Kidney capillary endothelial cell (primary cell): ENCODE measurements around the gene CCER1.
"Not testable (repeated sequence)": the region's sequence is repeated elsewhere in the genome, so short reads cannot be mapped to it uniquely, and the experiment has no call there.

Experiments
- DNase-seq: peaks from one replicate; pipeline ENCODE4 v3.0.0-alpha.2; 2018; ENCODE audit warnings: low spot score

CCER1 gene, protein sequence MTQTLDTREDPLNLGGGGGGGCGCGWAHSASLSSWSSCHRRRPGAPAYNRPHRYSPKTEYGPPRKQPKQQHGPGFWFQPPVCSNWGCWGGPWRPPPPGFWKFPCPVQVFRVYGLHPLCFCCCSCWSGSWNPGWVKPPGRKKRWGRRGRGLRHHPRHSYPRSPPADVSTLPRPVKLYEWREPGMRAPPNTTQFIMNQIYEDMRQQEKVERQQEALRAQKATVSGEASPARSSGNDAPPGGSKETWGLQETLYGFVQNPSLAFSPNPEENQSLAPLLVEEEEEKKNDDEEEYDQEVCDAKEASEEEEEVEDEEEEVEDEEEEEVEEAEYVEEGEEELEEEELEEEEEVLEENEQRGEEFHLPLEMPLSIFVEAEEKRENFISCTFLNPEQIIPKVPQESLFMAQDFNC

DNA sequence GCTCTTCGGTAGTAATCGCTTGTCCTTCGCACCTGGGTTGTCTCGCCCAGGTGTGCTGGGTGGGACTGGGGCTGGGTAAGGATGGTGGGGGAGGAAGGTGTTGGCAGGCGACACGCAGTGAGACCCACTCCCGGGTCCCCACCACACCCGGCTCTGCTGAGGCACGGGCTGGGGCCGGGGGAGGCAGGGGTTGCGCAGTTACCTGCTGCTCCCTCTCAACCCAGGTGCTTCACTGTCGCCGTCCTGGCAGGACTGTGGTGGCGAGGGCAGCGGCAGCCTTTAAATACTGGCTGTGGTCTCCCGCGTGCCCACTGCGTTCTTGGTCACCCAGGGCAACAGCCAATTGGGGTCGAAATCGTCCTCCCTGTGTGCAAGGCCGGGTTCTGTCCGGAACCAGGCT is at the start of gene CCER1:
CCER1 (minus strand) TSS at position 256 of the 400 bp plus-strand sequence. CDS start 434 bp downstream, outside the sequence.
- DNase-seq, result no peak

DNA sequence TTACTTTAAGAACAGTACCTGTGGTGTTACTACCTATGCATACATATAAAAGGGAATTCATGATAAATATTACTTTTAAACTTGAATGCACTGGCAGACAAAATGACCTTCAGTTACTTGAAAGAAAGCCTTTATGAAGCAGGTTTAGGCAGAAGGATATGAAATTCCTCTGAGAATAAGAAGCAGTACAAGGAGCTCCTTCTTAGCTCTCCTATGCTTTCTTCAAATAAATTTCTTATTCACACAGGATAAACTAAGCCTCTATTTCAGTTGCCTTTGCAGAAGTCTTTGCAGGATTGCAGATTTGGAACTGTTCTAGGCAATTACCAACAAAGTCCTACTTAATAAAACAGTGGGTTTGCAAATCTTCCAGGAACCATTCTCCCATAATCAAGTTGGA is 48.8 kb upstream of the CCER1 start:
- DNase-seq, result no peak

DNA sequence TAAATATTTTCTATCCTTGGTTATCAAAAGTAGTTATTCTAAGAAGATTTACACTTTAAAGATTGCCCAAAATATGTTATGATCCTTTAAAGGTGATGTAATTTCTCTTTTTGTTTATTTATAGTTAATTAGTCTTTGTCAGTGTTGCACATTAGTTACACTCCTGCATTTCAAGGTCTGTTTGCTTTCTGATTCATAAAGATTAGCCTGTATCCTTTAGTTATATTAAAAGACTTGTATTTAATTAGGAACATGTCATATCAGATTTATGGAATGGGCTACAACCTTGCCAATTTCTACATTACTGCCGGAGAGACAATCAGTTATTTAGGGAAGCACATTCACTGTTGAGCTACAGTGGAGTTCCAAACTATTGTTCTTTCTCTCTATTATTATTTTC is 46.3 kb upstream of the CCER1 start:
- no peak for DNase-seq

DNA sequence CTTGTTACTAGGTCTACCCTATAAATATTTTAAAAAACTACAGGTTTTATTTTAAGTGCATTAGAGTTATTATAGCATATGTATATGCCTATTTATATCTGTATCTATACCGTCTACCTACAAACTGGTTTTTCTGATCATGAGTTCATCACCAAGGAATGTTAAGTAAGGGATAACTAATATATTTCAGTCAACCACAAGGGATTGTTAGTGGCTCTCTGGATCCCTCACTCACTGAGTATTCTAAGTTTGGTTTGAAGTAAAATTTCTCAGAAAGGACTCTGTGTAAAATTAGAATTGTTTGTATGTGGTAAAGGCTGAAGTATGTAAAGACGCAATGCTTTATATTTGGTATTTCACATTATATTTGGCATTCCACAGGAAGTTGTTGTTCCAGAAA is 45.0 kb upstream of the CCER1 start:
- DNase-seq, result no peak

DNA sequence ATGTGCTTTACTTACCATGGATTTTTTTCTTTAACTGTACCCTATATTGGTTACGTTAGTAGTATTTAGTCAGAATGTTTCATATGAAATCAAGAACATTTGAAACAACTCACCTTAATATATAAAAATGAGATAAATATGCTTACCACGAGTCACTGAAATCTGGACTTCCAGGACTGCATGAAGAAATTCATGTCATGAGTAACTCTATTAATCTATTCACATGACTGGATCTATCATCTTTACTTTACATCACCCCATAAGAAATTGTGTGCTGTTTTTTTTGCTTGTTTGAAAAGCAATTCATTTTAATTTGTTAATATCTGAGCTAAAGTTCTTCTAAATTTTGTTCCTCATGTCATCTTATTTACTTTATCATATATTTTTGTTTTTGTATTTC is 44.6 kb upstream of the CCER1 start:
- DNase-seq, result no peak

DNA sequence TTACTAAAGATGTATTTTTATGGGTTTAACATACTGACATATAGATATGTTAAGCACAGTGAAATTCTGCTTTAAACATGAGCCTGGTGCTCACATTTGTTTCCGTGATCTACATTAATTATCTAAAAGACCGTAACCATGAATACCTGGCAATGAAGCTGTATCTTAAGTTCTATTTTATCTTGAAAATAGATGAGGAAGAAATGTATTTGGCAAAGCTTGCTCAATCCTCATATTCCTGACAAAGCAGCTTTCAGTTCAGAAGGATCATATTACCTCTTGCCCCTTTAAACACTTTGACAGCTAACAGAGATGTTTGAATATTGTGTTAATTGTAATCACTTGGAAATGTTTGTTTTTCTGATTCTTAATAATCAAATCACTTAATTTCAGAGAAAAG is 40.0 kb upstream of the CCER1 start:
- no peak for DNase-seq

DNA sequence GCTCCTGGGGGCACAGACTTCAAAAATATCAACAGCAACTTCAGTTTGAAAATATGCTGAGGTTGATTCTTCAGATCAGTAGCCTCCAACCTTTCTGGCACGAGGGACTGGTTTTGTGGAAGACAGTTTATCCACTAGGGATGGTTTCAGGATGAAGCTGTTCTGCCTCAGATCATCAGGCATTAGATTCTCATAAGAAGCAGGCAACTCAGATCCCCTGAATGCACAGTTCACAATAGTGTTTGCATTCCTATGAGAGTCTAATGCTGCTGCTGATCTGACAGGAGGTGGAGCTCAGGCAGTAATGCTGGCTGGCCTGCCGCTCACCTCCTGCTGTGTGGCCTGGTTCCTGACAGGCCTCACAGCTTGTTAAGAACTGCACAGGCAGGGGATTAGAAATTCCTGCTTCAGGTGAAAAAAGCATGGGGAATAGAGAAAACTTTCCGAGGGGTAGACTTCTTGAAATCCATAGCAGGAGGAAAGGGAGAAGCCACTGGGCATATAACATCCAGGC is 37.0 kb upstream of the CCER1 start:
- DNase-seq, result no peak

DNA sequence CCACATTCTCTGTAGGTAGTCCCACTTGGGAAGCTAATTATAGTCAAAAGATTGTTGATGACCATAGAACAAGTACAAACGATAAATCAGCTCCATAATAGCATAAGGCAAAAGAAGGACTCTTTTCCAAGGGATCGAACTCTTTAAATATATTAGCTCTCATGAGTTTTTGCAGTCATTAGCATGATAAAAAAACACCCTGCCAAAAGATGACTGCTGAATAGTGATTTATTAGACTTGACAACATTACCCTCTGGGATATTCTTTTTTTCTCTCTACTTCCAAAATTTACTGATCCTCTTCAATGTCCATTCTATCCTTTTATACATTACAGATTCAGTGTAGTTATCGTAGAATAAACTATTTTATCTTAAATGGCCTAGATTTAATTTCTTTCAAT is 35.6 kb upstream of the CCER1 start:
- DNase-seq, result no peak

DNA sequence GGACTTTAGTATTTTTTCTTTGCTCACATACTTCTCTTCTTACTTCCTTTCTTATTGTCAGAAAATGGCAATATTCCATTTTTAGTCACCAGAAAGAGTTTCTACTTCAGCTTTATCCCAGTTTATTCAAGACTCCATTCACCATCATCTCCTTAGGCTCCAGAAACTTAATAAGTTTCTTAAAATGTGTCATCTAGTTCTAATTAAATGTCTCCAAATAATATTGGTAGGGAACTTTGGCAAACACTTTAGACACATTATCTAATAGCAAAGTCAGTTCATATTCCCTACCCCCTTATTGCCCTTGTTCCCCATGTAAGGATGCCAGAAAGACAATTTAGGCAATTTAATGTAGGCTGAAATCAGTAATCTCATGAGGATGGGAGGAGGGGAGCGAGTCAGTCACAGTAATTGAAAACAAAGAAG is 34.7 kb upstream of the CCER1 start:
- no peak for DNase-seq

DNA sequence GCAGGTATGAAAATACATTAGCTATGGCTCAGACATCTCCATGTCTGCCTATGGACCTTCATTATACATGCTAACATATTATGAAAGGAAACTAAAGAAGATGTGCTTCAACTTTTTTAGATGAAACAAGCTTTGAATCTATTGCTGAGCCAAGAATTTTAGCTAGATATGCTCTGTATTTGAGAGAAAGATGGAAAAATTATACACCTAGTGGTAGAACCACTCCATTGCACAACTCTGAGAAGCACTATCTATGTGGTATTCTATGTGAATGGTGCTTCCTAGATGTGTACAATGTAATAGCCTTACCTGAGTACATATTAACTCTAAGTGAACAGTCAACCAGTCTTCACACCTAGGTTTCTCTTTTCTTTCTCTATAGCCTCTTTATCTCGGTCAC is 32.5 kb upstream of the CCER1 start:
- no peak for DNase-seq

DNA sequence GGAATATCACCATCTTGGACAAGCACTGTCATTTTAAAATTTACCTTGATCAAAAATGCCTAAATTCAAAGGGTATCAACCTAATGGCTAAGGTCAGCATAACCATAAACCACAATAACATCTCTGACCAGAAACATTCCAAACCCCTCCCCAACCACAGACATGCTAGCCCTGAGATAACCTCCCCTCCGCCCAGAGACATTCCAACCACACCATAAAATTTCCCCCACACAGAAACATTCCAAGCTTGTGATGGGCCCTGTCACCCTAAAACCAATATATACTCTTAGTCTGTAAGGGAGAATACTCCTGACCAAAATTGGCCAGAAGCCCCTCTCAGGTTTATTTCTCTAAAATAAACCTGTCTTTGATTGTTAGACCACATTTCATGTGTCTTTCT is 32.1 kb upstream of the CCER1 start:
- no peak for DNase-seq

DNA sequence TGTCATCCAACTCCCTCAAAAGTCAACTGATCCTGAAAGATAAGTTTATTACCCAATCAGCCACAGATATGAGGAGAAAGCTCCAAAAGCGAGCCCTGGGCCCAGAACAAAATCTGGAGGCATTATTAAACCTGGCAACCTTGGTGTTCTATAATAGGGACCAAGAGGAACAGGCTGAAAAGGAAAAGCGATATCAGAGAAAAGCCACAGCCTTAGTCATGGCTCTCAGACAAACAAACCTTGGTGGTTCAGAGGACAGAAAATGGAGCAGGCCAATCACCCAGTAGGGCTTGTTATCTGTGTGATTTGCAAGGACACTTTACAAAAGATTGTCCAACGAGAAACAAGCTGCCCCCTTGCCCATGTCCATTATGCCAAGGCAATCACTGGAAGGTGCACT is 30.4 kb upstream of the CCER1 start:
- not testable (repeated sequence) for DNase-seq

DNA sequence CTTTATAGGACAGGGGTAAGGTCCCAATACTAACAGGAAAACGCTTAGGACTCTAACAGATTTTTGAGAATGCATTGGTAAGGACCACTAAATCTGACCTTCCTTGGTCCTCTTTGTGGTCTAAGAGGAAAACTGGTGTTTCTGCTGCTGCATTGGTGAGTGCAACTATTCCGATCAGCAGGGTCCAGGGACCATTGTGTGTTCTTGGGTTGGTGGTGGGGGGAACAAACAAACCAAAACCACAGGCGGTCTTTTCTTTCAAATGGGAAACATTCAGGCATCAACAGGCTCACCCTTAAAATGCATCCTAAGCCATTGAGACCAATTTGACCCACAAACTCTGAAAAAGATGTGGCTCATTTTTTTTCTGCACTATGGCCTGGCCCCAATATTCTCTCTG is 29.1 kb upstream of the CCER1 start:
- no peak for DNase-seq

DNA sequence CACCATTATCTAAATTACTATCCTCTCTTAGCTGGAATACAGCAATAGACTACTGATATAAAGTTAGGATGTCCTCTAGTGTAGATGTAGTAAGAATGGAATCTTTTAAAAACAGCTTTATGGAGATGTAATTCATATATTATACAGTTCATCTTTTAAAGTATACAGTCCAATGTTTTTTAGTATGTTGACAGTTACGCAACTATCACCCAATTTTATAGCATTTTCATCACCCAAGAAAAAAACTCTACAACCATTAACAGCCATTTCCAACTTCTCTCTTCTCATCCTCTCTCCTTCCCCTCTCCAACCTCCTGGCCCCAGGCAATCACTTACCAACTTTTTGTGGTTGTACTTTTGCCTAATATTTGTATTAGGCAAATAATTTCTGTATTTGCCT is 27.2 kb upstream of the CCER1 start:
- no peak for DNase-seq

DNA sequence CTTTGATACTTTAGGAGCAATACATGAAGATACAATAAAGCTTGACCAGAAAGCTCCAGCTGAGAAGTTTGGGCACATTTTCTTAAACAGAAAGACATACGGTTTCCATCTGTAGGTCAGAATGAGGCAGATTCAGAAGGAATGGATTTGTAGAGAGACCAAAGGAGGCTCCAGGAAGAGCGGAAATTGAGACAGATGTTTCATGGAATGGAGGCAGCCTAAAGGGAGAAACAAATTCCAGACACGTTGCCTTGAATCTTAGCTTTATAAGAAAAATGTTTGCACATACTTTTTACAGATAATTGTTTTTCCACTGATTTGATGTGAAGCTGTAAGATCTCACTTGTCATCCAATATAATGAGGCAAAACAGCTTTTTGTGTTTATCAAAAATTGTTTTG is 25.0 kb upstream of the CCER1 start:
- DNase-seq, result no peak

DNA sequence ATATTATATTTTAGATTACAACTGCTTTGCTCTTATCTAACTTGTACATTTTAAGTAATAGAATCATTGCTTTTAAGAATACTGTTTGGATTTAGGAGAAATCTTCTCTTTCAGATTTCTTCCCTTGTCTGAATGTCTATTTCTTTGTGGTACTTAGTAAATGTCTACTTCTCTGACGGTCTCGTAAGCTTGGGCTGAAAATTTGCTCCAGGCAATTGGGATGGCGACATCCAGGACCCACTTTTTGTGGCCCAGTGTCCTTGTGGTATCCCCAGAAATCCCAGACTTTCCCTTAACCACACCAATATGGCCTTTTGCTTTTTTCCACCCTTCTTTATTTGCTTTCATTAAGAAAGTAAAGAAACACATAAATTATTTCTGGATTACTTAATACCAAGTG is 24.0 kb upstream of the CCER1 start:
- DNase-seq, result no peak

DNA sequence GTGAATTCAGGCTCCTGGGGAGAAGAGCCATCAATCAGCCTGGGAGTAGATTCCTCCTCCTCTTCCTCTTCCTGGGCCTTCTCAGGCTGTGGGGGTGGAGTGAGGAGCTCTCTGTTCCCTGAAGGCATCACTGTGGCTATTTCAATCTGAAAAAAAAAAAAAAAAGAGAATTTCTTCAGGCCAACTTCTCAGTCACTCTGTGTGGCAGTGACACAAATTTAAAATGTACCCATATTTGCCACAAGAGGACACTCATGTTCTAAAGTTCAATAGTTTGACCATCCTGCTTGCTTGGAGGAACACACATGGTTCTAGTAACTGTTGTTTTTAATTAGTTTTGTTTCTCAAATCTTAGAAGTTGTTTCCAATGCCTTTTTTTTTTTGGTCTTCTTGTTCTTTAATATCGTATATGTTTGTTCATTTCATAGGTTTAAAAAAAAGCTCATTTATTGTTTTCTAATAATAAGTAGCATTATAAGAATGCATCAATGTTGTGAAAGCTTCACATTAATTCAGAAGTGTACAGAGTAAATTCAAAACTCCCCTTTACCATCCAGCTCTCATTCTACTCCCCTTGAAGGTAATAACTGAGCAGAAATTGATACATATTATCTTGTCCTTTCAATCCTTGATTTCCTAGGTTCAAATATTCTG is 23.3 kb upstream of the CCER1 start:
- peak; percentile 51 for DNase-seq

DNA sequence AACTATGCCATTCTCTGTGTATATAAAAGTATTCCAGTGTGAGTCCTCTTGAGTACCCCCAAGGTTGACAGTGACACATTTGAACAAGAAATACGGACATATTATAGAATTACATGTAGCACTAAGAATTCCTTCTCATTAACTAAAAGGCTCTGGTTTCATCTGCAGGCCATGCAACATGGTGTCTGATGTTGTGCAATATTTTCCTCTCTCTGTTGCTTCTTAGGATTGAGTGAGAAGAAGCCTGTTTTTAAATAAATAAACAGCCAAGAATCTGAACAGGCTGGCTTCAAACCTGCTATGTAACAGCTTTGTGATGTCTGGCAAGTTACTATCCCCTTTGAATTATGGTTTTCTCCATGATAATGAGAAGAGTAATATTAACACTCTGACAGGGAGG is 22.2 kb upstream of the CCER1 start:
- DNase-seq, result no peak

DNA sequence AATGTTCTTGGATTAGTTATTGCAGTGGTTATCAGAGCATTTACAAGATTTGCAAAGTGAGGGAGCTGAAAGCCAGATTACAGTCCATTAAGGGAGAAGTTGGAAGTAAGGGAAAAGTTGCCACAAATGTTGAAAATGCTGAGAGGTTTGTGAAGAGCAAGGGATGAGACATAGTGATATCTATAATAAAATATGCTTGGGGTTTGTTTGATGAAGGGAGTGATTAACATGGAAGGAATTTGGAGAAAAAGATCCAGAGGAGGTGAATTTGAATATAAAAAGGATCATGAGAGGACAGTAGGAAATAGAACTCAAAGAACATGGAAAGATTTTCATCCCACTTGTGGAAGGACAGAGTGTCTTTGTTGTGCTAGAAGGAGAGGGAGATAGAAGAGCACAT is 19.3 kb upstream of the CCER1 start:
- DNase-seq, result no peak

DNA sequence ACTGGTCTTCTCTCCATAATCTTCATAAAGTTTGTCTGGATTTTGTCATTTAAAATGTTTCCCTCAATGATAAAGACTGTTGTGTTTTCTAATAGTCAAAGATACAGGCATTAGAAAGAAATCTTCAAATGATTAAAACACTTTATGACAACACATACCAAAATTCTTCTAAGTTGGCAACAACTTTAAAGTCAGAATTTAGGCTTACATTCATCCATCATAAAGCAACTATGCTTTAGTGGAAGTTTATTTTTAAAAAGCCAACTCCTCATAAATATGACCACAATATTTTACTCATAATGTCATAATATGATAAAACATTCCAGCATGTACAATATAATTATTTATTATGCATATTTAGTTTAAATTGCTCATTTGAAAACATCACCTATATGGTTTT is 17.2 kb upstream of the CCER1 start:
- DNase-seq, result no peak

DNA sequence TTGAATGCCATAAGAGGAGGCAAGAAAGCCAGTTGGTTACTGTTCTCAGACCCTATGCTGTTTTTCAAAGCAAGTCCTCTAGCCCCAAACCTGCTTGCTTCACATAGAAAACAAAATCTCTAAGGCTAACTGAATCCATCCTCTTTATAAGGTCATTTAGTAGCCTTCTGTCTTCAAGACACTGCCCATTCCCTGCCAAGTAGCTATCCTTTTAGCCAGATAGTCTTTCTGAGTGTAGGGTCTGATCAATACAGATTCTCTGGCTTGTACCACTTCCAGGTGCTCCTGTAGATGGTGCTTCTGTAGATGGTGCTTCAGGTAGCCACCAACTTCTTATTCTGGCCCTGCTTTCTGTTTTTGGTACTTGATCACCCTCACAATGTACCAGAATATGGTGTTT is 15.9 kb upstream of the CCER1 start:
- no peak for DNase-seq

DNA sequence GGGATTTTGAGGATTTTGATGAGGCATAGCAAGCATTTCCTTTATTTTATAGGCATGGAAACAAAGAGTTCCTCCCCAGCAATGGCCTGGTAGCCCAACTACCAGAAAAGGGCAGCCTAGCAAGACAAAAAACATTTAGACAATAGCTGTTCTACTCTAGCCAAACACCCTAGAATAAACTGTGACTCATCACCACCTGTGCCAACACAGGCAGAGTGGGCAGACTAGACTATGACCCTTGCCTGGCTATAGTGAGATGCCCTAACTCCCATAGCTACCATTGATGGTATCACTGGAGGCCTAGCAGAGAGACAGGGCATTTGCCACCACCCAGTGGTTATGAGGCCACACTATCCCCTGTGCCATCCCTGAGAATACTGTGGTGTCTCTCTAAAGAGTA is 15.5 kb upstream of the CCER1 start:
- peak; percentile 36 for DNase-seq

DNA sequence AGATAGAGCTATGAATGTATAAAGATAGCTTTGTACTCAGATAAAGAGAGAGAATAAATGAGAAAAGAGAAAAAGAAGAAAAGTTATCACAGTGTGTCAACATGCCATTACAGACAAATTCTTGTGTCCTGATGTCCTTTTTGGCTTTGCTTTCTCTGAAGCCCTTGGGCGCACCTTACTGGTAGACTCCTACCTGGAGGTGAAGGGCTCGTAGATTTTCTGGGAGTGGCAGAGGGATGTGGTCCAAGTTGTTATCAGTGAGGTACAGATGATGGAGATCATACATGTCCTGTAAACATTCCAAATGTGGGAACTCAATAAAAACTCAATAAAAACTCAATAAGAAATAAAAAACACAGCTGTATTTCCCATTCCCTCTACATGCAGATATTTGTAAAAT is 14.9 kb upstream of the CCER1 start:
- DNase-seq, result no peak

DNA sequence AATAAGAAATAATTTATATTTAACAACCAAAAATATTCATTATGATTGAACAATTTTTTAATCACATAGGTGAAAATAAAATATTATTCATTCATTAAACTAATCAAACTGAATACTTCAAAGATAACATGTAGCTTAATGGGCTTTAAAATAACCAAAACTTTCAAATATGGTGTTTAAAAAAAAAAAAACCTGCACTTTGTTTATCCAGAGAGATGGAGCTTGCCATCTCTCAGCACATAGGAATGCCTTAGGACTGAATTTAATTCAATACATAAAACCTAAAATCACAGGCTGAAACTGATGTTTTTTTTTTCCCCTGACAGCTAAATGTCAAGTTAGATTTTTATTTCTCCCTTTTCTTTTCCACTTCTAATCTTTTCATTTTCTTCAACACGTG is 14.4 kb upstream of the CCER1 start:
- DNase-seq, result no peak
